Vagina (tissue), 2 donors: ENCODE results near the gene ATXN1L.

Experiments
- CTCF ChIP-seq, 3 experiments: fragments of 450-650 bp in 2 of 3; fragments of 200-600 bp in 1 of 3; sonication (generic) in 1 of 3; IDR thresholded peaks; one replicate each; pipeline ENCODE4 v1.5.1; 2017 to 2019; ENCODE audit warnings: antibody characterized with exemption in 3 of 3, mild to moderate bottlenecking in 2 of 3, moderate library complexity in 2 of 3
- POLR2A ChIP-seq, 2 donors: fragments of 450-650 bp; IDR thresholded peaks; one replicate each; pipeline ENCODE4 v1.6.1; 2017; ENCODE audit warnings: antibody characterized with exemption in 2 of 2, mild to moderate bottlenecking in 2 of 2, moderate library complexity in 2 of 2

GRCh38 chr16:71867939-71868338, 22.2 kb downstream of the ATXN1L start:
- TF ChIP-seq CTCF (IDR thresholded peaks at IDR 0.05) (no peak), POLR2A (IDR thresholded peaks at IDR 0.05) (no peak)
